K562 (cell line): ENCODE measurements around the gene PRMT5. TPM values are rescaled to one million over a fixed set of nuclear protein-coding genes. Genes with fewer than 3 reads are reported as not detected.

ENCODE experiments used
- CREM ChIP-seq: IDR thresholded peaks from 2 replicates; pipeline ENCODE4 v1.6.1; 2014; ENCODE audit warnings: antibody characterized with exemption, low read depth
- HIVEP1 ChIP-seq: fragments of 250-450 bp; sonication (Bioruptor Pico); IDR thresholded peaks from 2 replicates; pipeline ENCODE4 v1.4.0; 2020; ENCODE audit warnings: mild to moderate bottlenecking
- ILK ChIP-seq: fragments of 450-650 bp; IDR thresholded peaks from 2 replicates; pipeline ENCODE4 v1.6.1; 2016; ENCODE audit warnings: missing genetic modification characterization, low read depth, mild to moderate bottlenecking, missing compliant biosample characterization, moderate library complexity, borderline replicate concordance
- LEF1 ChIP-seq: fragments of 450-650 bp; IDR thresholded peaks from 2 replicates; pipeline ENCODE4 v1.6.1; 2016; ENCODE audit warnings: mild to moderate bottlenecking
- NEUROD1 ChIP-seq: fragments of 150-350 bp; IDR thresholded peaks from 2 replicates; pipeline ENCODE4 v1.6.1; 2014; ENCODE audit warnings: borderline replicate concordance, low read length, low read depth; ENCODE audit not compliant: partially characterized antibody
- PHF21A ChIP-seq: fragments of 450-650 bp; IDR thresholded peaks from 2 replicates; pipeline ENCODE4 v1.6.1; 2017; ENCODE audit warnings: low read depth, borderline replicate concordance
- POLR2B ChIP-seq: fragments of 450-650 bp; IDR thresholded peaks from 2 replicates; pipeline ENCODE4 v1.6.1; 2018; ENCODE audit warnings: low read depth; ENCODE audit not compliant: partially characterized antibody
- PPARD ChIP-seq: fragments of 250-450 bp; sonication (Bioruptor Pico); IDR thresholded peaks from 2 replicates; pipeline ENCODE4 v1.8.0; 2022; ENCODE audit warnings: inconsistent platforms, mild to moderate bottlenecking, moderate library complexity
- SMARCB1 ChIP-seq: IDR thresholded peaks from 2 replicates; pipeline ENCODE4 v1.6.1; 2011; ENCODE audit warnings: improper control_type of control experiment, low read depth; ENCODE audit not compliant: insufficient read length
- SUPT5H ChIP-seq: fragments of 450-650 bp; IDR thresholded peaks from 2 replicates; pipeline ENCODE4 v1.6.1; 2016
- ZEB2 ChIP-seq: fragments of 450-650 bp; IDR thresholded peaks from 2 replicates; pipeline ENCODE4 v1.6.1; 2016
- polyA plus RNA-seq, 8 experiments: library from polyadenylated mRNA; depleted of rRNA in 4 of 8; stranded (reverse) in 5 of 8; unstranded in 3 of 8; fragments of >200 nt; fragmentation: Nextera tagmentation in 2 of 8; fragmentation: Illumina TruSeq in 1 of 8; extraction: Ambion mirVana in 2 of 8; extraction: Trizol in 1 of 8; gene quantifications; 2 replicates each; pipeline versions ENCODE4 v1.2.1 to v1.2.3, GENCODE V29; 2011 to 2014; ENCODE audit warnings: inconsistent platforms in 1 of 8, missing spikeins in 1 of 8
- total RNA-seq, 7 experiments: library from RNA; depleted of rRNA in 6 of 7; stranded (reverse); fragments of >200 nt in 6 of 7; fragmentation: Illumina TruSeq in 2 of 7; extraction: Trizol in 2 of 7; gene quantifications; 2 replicates each; pipeline versions ENCODE4 v1.2.1 to v1.2.3, GENCODE V29; 2011 to 2021; ENCODE audit warnings: low replicate concordance in 1 of 7
- TF ChIP-seq, protein P1 (sequence below): sonication (generic); formaldehyde crosslinking; IDR thresholded peaks from 2 replicates; pipeline ENCODE4 v1.8.1; 2023; ENCODE audit warnings: mild to moderate bottlenecking, missing genetic modification reagents
- TF ChIP-seq, protein P2 (sequence below): fragments of 450-650 bp; IDR thresholded peaks from 2 replicates; pipeline ENCODE4 v1.6.1; 2016
- TF ChIP-seq, protein P3 (sequence below): fragments of 450-650 bp; IDR thresholded peaks from 2 replicates; pipeline ENCODE4 v1.6.1; 2016; ENCODE audit warnings: antibody characterized with exemption
- TF ChIP-seq, protein P4 (sequence below): fragments of 250-450 bp; sonication (Bioruptor Pico); IDR thresholded peaks from 2 replicates; pipeline ENCODE4 v1.8.0; 2022; ENCODE audit warnings: inconsistent platforms, mild to moderate bottlenecking, moderate library complexity, borderline replicate concordance
- TF ChIP-seq, protein P5 (sequence below), 2 experiments: fragments of 450-650 bp in 1 of 2; sonication (generic) in 1 of 2; formaldehyde crosslinking in 1 of 2; IDR thresholded peaks in 1 of 2; conservative IDR thresholded peaks in 1 of 2; 2 replicates each; pipeline versions ENCODE4 v1.6.1 to v1.8.1; 2016 to 2023; ENCODE audit warnings: mild to moderate bottlenecking in 2 of 2, moderate library complexity in 2 of 2, inconsistent platforms in 1 of 2, missing genetic modification reagents in 1 of 2
- TF ChIP-seq, protein P6 (sequence below): IDR thresholded peaks from 2 replicates; pipeline ENCODE4 v1.6.1; 2014; ENCODE audit warnings: antibody characterized with exemption

PRMT5 gene
- total and polyA plus RNA-seq, 9 of the 15 experiments (the other 6 are each of a cell fraction or from before 2014, with no cell fraction given), result 114 to 552 (median 222) TPM

DNA sequence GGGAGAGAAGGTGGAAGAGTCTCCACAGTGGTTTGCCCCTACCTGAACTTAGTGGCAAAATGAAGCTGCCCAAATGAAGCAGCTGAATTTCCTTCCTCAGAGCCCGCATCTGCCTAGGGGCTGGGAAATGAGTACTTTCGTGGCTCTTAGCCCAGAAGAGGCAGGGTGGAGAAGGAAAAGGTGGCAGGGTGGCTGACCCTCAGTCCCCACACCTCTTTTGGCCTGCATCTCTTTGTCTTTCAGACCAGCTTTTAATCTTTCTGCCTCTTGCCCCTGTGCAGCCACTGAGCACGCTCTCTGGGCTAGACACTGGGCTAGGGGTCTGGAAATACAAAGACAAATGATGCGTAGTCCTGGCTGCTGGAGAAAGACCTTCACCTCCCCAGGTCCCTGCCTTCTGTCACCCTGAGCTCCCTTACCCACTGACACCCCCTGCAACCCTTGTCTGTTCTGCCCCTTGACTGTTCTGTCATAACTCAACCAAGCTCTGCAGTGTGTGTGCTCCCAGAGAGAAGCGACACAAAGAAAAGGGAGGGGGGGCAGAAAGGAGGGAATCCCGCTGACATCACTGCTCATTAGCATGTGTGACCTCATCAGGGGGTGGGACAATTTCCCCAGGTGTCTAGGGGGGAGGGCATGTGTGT lies 46.5 kb downstream of the PRMT5 start (continued):
- TF ChIP-seq, protein P1, sequence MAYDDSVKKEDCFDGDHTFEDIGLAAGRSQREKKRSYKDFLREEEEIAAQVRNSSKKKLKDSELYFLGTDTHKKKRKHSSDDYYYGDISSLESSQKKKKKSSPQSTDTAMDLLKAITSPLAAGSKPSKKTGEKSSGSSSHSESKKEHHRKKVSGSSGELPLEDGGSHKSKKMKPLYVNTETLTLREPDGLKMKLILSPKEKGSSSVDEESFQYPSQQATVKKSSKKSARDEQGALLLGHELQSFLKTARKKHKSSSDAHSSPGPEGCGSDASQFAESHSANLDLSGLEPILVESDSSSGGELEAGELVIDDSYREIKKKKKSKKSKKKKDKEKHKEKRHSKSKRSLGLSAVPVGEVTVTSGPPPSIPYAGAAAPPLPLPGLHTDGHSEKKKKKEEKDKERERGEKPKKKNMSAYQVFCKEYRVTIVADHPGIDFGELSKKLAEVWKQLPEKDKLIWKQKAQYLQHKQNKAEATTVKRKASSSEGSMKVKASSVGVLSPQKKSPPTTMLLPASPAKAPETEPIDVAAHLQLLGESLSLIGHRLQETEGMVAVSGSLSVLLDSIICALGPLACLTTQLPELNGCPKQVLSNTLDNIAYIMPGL (CRISPR knock-in tag), result no peak
- TF ChIP-seq ILK (no peak), NEUROD1 (no peak), PPARD (CRISPR knock-in tag) (no peak), ZEB2 (no peak), PHF21A (no peak), LEF1 (no peak), SMARCB1 (no peak), SUPT5H (no peak), POLR2B (no peak), HIVEP1 (CRISPR knock-in tag) (no peak), CREM (peak; percentile 84)
- TF ChIP-seq, protein P2, sequence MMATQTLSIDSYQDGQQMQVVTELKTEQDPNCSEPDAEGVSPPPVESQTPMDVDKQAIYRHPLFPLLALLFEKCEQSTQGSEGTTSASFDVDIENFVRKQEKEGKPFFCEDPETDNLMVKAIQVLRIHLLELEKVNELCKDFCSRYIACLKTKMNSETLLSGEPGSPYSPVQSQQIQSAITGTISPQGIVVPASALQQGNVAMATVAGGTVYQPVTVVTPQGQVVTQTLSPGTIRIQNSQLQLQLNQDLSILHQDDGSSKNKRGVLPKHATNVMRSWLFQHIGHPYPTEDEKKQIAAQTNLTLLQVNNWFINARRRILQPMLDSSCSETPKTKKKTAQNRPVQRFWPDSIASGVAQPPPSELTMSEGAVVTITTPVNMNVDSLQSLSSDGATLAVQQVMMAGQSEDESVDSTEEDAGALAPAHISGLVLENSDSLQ, result peak; percentile 27; the same call in 1 of the 2 replicates
- TF ChIP-seq, protein P3, sequence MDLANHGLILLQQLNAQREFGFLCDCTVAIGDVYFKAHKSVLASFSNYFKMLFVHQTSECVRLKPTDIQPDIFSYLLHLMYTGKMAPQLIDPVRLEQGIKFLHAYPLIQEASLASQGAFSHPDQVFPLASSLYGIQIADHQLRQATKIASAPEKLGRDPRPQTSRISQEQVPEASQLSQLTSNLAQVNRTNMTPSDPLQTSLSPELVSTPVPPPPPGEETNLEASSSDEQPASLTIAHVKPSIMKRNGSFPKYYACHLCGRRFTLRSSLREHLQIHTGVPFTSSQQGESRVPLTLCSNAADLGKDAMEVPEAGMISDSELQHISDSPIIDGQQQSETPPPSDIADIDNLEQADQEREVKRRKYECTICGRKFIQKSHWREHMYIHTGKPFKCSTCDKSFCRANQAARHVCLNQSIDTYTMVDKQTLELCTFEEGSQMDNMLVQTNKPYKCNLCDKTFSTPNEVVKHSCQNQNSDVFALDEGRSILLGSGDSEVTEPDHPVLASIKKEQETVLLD, result no peak
- TF ChIP-seq, protein P4, sequence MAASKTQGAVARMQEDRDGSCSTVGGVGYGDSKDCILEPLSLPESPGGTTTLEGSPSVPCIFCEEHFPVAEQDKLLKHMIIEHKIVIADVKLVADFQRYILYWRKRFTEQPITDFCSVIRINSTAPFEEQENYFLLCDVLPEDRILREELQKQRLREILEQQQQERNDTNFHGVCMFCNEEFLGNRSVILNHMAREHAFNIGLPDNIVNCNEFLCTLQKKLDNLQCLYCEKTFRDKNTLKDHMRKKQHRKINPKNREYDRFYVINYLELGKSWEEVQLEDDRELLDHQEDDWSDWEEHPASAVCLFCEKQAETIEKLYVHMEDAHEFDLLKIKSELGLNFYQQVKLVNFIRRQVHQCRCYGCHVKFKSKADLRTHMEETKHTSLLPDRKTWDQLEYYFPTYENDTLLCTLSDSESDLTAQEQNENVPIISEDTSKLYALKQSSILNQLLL (CRISPR knock-in tag), result no peak
- TF ChIP-seq, protein P5, sequence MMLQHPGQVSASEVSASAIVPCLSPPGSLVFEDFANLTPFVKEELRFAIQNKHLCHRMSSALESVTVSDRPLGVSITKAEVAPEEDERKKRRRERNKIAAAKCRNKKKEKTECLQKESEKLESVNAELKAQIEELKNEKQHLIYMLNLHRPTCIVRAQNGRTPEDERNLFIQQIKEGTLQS (IDR thresholded peaks at IDR 0.05), result peak; percentile 74
- TF ChIP-seq, protein P5 (CRISPR knock-in tag; conservative IDR thresholded peaks at IDR 0.05), result no peak
- TF ChIP-seq, protein P6, sequence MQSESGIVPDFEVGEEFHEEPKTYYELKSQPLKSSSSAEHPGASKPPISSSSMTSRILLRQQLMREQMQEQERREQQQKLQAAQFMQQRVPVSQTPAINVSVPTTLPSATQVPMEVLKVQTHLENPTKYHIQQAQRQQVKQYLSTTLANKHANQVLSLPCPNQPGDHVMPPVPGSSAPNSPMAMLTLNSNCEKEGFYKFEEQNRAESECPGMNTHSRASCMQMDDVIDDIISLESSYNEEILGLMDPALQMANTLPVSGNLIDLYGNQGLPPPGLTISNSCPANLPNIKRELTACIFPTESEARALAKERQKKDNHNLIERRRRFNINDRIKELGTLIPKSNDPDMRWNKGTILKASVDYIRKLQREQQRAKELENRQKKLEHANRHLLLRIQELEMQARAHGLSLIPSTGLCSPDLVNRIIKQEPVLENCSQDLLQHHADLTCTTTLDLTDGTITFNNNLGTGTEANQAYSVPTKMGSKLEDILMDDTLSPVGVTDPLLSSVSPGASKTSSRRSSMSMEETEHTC, result no peak
